H1 (cell line): ENCODE measurements around the gene POPDC2. TPM values are rescaled to one million over a fixed set of nuclear protein-coding genes. Genes with fewer than 3 reads are reported as not detected.

Experiments used
- polyA plus RNA-seq, 7 experiments: library from polyadenylated mRNA; depleted of rRNA in 3 of 7; stranded (reverse) in 5 of 7; unstranded in 2 of 7; fragments of >200 nt in 5 of 7; fragments of 200-250 nt in 2 of 7; gene quantifications; 1 replicate in 5 of 7; 2 replicates in 1 of 7; 4 replicates in 1 of 7; pipeline versions ENCODE4 v1.2.1 to v1.2.3, GENCODE V29; 2011 to 2013; ENCODE audit warnings: missing spikeins in 2 of 7, mixed read lengths in 2 of 7
- total RNA-seq: library from RNA; stranded (reverse); fragmentation: NEBNext Ultra II Directional; extraction: Animal tissue kit (Norgen Biotek cat#: 25700); gene quantifications from 2 replicates; pipeline ENCODE4 v1.2.1, GENCODE V29; 2021

The POPDC2 gene
- total and polyA plus RNA-seq, 2 of the 8 experiments (the other 6 are each of a cell fraction or from before 2014, with no cell fraction given): 0.65 to 1.1 TPM

Other genes starting within 250 kb of the POPDC2 start
- gene TMEM39A, start 197.0 kb downstream of the POPDC2 start, total RNA-seq: 36.1 and 43.7 TPM in 2 replicates
- 17.3 and 26.8 TPM in 2 replicates for gene TMEM39A, start 197.0 kb downstream of the POPDC2 start, polyA plus RNA-seq (2011; rRNA removed)
- gene POGLUT1, start 191.6 kb downstream of the POPDC2 start, total RNA-seq: 18.5 and 18.6 TPM in 2 replicates
- 4.7 and 7.0 TPM in 2 replicates for gene POGLUT1, start 191.6 kb downstream of the POPDC2 start, polyA plus RNA-seq (2011; rRNA removed)
- gene TIMMDC1, start 162.0 kb downstream of the POPDC2 start, total RNA-seq: 128 and 130 TPM in 2 replicates
- gene TIMMDC1, start 162.0 kb downstream of the POPDC2 start, polyA plus RNA-seq (2011; rRNA removed): 80.7 and 96.8 TPM in 2 replicates
- not detected in 2 replicates for gene CD80, start 101.0 kb downstream of the POPDC2 start, total RNA-seq
- 0.03 and 0.11 TPM in 2 replicates for gene CD80, start 101.0 kb downstream of the POPDC2 start, polyA plus RNA-seq (2011; rRNA removed)
- gene ADPRH, start 81.1 kb downstream of the POPDC2 start, total RNA-seq: 4.1 and 4.2 TPM in 2 replicates
- 2.3 and 2.6 TPM in 2 replicates for gene ADPRH, start 81.1 kb downstream of the POPDC2 start, polyA plus RNA-seq (2011; rRNA removed)
- not detected in 2 replicates for gene PLA1A, start 62.7 kb downstream of the POPDC2 start, total RNA-seq
- gene PLA1A, start 62.7 kb downstream of the POPDC2 start, polyA plus RNA-seq (2011; rRNA removed): not detected in 2 replicates
- gene COX17, start 16.8 kb upstream of the POPDC2 start, total RNA-seq: 43.0 and 45.5 TPM in 2 replicates
- gene COX17, start 16.8 kb upstream of the POPDC2 start, polyA plus RNA-seq (2011; rRNA removed): 34.2 and 38.1 TPM in 2 replicates
- 3.8 and 5.4 TPM in 2 replicates for gene CFAP91, start 42.4 kb upstream of the POPDC2 start, total RNA-seq
- 4.7 and 7.4 TPM in 2 replicates for gene CFAP91, start 42.4 kb upstream of the POPDC2 start, polyA plus RNA-seq (2011; rRNA removed)
- gene NR1I2, start 121.5 kb upstream of the POPDC2 start, total RNA-seq: 0.28 and 0.44 TPM in 2 replicates
- gene NR1I2, start 121.5 kb upstream of the POPDC2 start, polyA plus RNA-seq (2011; rRNA removed): 1.8 and 2.6 TPM in 2 replicates